SU-DHL-6 (cell line): ENCODE measurements around the gene SLC16A3.

ENCODE experiments used
- H2AFZ ChIP-seq: fragments of 200-600 bp; sonication (generic); 2 replicates; pipeline ENCODE4 v1.6.1; 2014; ENCODE audit warnings: low read depth, mild to moderate bottlenecking, moderate library complexity, mixed read lengths, antibody characterized with exemption, low read length; ENCODE audit not compliant: severe bottlenecking
- H3F3A ChIP-seq: fragments of 200-600 bp; shearing (Covaris generic); 2 replicates; pipeline ENCODE4 v1.6.0; 2016; ENCODE audit warnings: antibody characterized with exemption, mild to moderate bottlenecking; ENCODE audit not compliant: insufficient read depth
- H3K27ac ChIP-seq: fragments of 200-600 bp; sonication (generic); 2 replicates; pipeline ENCODE4 v1.5.1; 2016; ENCODE audit warnings: low read depth, mild to moderate bottlenecking, low read length, moderate library complexity, mixed read lengths
- H3K27me3 ChIP-seq: fragments of 200-600 bp; sonication (generic), shearing (Covaris generic); 2 replicates; pipeline ENCODE4 v1.6.0; 2014; ENCODE audit warnings: mild to moderate bottlenecking, low read length
- H3K36me3 ChIP-seq: fragments of 200-600 bp; sonication (generic); 2 replicates; pipeline ENCODE4 v1.6.1; 2014; ENCODE audit warnings: mild to moderate bottlenecking, low read length, mixed read lengths
- H3K4me2 ChIP-seq: fragments of 300-600, 200-600 bp; shearing (Covaris generic), sonication (generic); 2 replicates; pipeline ENCODE4 v1.6.0; 2014; ENCODE audit warnings: low read length, low read depth, mild to moderate bottlenecking; ENCODE audit not compliant: poor library complexity, severe bottlenecking
- H3K4me3 ChIP-seq: fragments of 200-600 bp; sonication (generic); 2 replicates; pipeline ENCODE4 v1.5.1; 2014; ENCODE audit warnings: antibody characterized with exemption, low read length, mild to moderate bottlenecking, mixed read lengths; ENCODE audit not compliant: insufficient read depth, poor library complexity, severe bottlenecking
- H3K79me2 ChIP-seq: fragments of 200-600 bp; sonication (generic); 2 replicates; pipeline ENCODE4 v1.6.1; 2014; ENCODE audit warnings: mild to moderate bottlenecking, low read length, moderate library complexity; ENCODE audit not compliant: insufficient read depth
- H3K9ac ChIP-seq: fragments of 200-600 bp; sonication (generic); 2 replicates; pipeline ENCODE4 v1.7.0; 2014; ENCODE audit warnings: mild to moderate bottlenecking, low read length
- H3K9me2 ChIP-seq: fragments of 200-600 bp; sonication (generic); replicated peaks from 2 replicates; pipeline ENCODE4 v1.6.1; 2014; ENCODE audit warnings: low read length; ENCODE audit not compliant: insufficient read depth
- H3K9me3 ChIP-seq: fragments of 200-600 bp; sonication (generic); 2 replicates; pipeline ENCODE4 v1.6.1; 2014; ENCODE audit warnings: low read length, mixed read lengths; ENCODE audit not compliant: insufficient read depth
- H4K20me1 ChIP-seq: fragments of 200-600 bp; sonication (generic); 2 replicates; pipeline ENCODE4 v1.6.1; 2014; ENCODE audit warnings: low read depth, mild to moderate bottlenecking, antibody characterized with exemption, low read length, moderate library complexity, mixed read lengths
- EZH2phosphoT487 ChIP-seq: fragments of 200-600 bp; sonication (generic), shearing (Covaris generic); conservative IDR thresholded peaks from 2 replicates; pipeline ENCODE4 v1.6.1; 2018; ENCODE audit warnings: mild to moderate bottlenecking, antibody characterized with exemption, low read length, moderate library complexity, mixed read lengths
- TF ChIP-seq, protein P1 (sequence below): fragments of 200-600 bp; sonication (generic); IDR thresholded peaks from one replicate; pipeline ENCODE4 v1.5.1; 2017; ENCODE audit warnings: antibody characterized with exemption, mild to moderate bottlenecking, low read length, moderate library complexity; ENCODE audit not compliant: insufficient read depth, poor library complexity, severe bottlenecking

The SLC16A3 gene

DNA sequence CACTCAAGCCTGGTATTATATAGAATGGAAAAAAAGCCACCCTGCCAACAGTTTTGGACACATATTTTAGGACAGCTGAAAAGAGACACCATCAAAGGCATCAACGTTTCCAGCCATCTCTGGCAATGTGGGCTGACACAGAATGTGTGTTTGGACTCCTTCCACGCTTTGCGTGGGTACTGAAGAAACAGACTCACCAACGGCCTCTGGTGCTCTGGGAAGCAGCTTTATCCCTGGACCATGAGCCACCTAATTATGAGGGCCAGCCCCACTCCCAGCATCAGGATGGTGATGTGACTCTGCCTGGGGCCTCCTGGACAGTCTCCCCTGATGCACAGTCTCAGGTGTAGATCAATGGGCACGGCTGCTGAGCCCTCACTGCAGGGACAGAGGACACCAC, 44.1 kb upstream of the SLC16A3 start:
- Histone ChIP-seq H3K4me2 (no peak overlapping the region), H3K36me3 (no peaks in the 10 kb centered on the region), H3K9me3 (no peaks in the 10 kb centered on the region), H3K4me3 (no peak overlapping the region), H3F3A (no peaks in the 10 kb centered on the region), H3K9me2 (no peaks in the 10 kb centered on the region), H2AFZ (no peak overlapping the region), H3K27ac (no peak overlapping the region), H3K79me2 (no peaks in the 10 kb centered on the region), H4K20me1 (no peaks in the 10 kb centered on the region), H3K9ac (no peak overlapping the region), H3K27me3 (no peaks in the 10 kb centered on the region)
- TF ChIP-seq, protein P1, sequence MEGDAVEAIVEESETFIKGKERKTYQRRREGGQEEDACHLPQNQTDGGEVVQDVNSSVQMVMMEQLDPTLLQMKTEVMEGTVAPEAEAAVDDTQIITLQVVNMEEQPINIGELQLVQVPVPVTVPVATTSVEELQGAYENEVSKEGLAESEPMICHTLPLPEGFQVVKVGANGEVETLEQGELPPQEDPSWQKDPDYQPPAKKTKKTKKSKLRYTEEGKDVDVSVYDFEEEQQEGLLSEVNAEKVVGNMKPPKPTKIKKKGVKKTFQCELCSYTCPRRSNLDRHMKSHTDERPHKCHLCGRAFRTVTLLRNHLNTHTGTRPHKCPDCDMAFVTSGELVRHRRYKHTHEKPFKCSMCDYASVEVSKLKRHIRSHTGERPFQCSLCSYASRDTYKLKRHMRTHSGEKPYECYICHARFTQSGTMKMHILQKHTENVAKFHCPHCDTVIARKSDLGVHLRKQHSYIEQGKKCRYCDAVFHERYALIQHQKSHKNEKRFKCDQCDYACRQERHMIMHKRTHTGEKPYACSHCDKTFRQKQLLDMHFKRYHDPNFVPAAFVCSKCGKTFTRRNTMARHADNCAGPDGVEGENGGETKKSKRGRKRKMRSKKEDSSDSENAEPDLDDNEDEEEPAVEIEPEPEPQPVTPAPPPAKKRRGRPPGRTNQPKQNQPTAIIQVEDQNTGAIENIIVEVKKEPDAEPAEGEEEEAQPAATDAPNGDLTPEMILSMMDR: no peak
- no peak for TF ChIP-seq EZH2phosphoT487

DNA sequence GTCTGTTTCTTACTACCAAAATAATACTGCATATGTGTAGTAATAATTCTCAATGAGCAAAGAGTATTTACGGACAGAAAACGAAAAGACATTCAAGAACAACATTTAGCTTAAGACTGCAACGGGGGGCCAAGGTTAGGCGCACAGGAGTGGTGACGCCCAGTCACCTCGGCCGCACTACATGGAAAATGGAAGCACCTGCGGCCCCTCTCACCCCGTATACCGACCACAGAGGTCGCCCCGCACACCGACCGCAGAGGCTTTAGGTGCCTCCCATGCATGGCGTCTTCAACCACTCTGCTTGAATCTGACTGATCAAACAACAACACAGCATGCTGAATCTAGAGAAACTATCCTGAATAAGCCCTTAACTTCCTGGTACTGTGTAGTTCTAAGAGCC, 42.6 kb upstream of the SLC16A3 start:
- no peaks in the 10 kb centered on the region for H3K9me2 ChIP-seq
- H3K36me3 ChIP-seq: no peaks in the 10 kb centered on the region
- H3F3A ChIP-seq: no peaks in the 10 kb centered on the region
- H3K9ac ChIP-seq: no peak overlapping the region
- no peak for TF ChIP-seq EZH2phosphoT487
- TF ChIP-seq, protein P1: no peak
- H4K20me1 ChIP-seq: no peaks in the 10 kb centered on the region
- H3K9me3 ChIP-seq: no peaks in the 10 kb centered on the region
- no peaks in the 10 kb centered on the region for H3K79me2 ChIP-seq
- H3K4me2 ChIP-seq: no peak overlapping the region
- no peak overlapping the region for H2AFZ ChIP-seq
- no peaks in the 10 kb centered on the region for H3K27me3 ChIP-seq
- H3K4me3 ChIP-seq: no peak overlapping the region
- H3K27ac ChIP-seq: no peak overlapping the region

DNA sequence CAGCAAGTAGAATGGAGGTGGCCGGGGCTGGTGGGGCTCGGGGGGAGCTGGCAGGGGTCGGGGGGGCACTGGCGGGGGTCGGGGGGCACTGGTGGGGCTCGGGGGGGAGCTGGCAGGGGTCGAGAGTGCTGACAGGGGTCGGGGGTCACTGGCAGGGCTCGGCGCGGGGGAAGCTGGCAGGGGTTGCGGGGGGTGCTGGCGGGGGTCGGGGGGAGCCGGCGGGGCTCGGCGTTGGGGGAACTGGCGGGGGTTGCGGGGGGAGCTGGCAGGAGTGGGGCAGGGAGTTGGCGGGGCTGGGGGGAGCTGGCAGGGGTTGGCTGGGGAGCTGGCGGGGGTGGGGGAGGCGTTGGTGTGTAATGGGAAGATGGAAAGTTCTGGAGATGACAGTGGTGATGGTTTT, 41.3 kb upstream of the SLC16A3 start:
- H3K9me2 ChIP-seq: no peaks in the 10 kb centered on the region
- no peaks in the 10 kb centered on the region for H3K9me3 ChIP-seq
- H3K4me2 ChIP-seq: no peak overlapping the region
- H3K27me3 ChIP-seq: no peaks in the 10 kb centered on the region
- H3F3A ChIP-seq: no peaks in the 10 kb centered on the region
- no peak overlapping the region for H3K9ac ChIP-seq
- H2AFZ ChIP-seq: no peak overlapping the region
- no peaks in the 10 kb centered on the region for H3K36me3 ChIP-seq
- H3K4me3 ChIP-seq: no peak overlapping the region
- TF ChIP-seq, protein P1: no peak
- no peak for TF ChIP-seq EZH2phosphoT487
- no peak overlapping the region for H3K27ac ChIP-seq
- H4K20me1 ChIP-seq: no peaks in the 10 kb centered on the region
- no peaks in the 10 kb centered on the region for H3K79me2 ChIP-seq
